Posterior cingulate gyrus (tissue), 11 donors: ENCODE measurements around the gene KCNJ9.
"Not testable (repeated sequence)": the region's sequence is repeated elsewhere in the genome, so short reads cannot be mapped to it uniquely, and the experiment has no call there.

Source experiments
- DNase-seq, 10 donors: peaks; one replicate each; pipeline versions ENCODE4 v3.0.0 to v3.0.0-alpha.2; 2020 to 2021; ENCODE audit warnings: mixed read lengths in 3 of 10
- intact Hi-C: fragments of 100-400 bp; cut with DNase I; formaldehyde crosslinking; loops from one replicate; pipeline ENCODE4 v1.15.1; 2023

KCNJ9 gene

DNA sequence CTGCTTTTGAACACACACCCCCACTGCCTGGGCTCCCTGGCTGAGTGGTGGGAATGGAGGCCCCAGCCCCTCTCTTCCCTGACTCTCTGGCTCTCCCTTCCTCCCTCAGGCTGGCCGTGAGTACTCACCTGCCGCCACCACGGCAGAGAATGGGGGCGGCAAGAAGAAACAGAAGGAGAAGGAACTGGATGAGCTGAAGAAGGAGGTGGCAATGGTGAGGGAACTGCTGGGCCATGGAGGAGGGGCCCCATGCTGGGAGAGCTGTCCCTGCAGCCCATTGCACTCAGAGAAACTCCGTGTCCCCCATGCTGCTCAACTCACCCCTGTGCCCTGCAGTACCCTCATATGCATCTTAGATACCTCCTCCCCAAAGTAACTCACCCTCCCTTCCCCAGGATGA, 39.5 kb downstream of the KCNJ9 start:
- DNase-seq = peak in 3 of 10 donors; percentile 66 to 80 (median 76)
- intact Hi-C loops = no loop called here

DNA sequence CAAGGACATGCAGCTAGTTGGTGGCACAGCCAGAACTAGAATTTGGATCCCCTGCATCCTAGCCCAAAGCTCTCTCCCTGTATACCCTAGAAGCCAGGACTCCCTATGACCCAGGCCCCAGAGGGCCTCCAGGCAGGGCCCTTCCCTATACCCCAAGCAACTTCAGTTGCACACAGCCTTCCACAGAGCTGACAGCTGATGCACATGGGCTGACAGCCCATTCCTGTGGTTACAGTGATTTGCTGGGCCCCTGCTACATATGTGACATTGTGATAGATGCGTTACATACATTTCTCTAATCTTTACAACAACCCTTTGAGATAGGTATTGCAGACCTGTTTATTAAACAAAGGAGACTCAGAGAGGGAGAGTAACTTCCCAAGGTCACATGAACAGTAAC, 40.0 kb downstream of the KCNJ9 start:
- DNase-seq = peak in 1 of 10 donors; percentile 21
- intact Hi-C loops = no loop called here

DNA sequence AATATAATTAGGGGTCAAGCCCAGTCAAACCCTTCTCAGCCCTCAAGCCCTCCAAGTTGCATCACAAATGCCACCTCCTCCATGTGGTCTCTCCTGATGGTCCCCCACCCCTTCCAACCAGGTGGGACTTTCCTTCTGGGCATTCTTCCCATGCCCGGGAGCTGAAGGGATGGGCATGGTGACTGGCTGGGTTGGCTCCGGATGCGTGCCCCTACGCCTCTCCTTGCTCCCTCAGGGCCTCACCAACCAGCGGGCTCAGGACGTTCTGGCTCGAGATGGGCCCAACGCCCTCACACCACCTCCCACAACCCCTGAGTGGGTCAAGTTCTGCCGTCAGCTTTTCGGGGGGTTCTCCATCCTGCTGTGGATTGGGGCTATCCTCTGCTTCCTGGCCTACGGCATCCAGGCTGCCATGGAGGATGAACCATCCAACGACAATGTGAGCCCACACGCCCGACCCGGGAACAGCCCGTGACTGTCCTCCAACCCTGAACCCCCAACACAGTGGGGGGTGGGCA, 41.7 kb downstream of the KCNJ9 start:
- intact Hi-C loops = no loop called here
- peak in 1 of 10 donors; percentile 73 for DNase-seq

DNA sequence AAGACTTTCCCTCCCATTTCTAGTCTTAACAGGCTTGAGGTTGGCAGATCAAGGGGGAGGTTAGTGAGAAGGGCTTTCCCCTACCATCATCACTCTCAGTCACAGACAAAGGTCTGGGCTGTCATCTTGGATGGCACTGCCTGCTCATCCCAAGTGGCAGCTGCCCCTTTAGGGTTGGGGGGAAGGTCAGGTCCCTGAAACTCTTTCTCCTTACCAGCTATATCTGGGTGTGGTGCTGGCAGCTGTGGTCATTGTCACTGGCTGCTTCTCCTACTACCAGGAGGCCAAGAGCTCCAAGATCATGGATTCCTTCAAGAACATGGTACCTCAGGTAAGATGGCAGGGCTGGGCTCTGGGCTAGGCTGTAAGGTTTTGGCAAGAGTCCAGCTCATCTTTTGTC, 42.4 kb downstream of the KCNJ9 start:
- peak in 1 of 10 donors; percentile 43 for DNase-seq
- intact Hi-C loops = no loop called here

DNA sequence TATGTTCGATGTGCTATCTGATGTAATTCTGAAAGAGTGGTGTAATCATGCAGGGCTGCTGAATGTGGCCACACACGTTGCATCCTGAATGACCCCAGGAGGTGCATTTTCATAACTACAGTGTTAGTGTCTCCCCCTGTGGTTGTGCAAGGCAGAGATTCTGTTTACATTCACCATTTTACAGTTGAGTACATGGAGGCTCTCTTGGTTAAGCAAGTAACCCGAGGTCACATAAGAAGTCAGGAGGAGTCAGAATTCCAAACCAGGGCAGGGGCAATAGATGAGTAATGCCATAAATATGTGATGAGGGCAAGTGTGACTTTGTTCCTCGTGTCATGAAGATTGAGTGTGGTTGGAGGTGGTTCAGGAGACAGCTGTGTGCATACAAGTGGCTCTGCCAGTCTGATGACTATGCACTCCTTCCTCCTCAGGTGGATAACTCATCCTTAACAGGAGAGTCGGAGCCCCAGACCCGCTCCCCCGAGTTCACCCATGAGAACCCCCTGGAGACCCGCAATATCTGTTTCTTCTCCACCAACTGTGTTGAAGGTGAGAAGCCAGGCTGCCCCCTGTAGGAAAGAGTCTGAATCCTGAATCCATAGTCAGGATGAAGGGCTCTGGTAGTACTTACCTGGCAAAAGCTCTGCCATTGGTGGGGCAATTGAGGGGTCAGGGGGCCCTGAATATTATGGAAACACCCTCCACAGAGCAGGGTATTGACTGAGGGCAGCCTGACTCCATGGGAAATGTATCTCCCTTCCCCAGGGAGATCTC, 43.6 kb downstream of the KCNJ9 start:
- intact Hi-C loops = no loop called here
- DNase-seq = peak in 1 of 10 donors; percentile 45

DNA sequence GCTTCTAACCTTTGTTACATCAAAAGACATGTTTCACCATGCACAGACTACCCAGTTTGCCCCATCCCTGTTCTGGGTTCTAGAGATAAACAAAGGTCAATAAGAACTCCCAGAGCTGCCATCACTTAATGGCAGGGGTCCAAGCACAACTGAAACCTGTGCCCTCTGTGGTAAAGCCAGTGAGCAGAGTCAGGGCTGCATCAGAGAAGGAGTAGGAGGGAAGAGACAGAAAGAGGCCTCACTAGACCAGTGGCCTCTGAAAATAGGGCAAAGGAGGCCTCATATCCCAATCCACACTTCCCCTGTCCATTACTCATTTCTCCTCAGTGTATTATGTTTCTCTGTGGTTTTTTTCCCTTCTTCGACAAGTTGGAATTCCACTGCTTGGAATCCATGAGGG, 44.4 kb downstream of the KCNJ9 start:
- intact Hi-C loops = no loop called here
- peak in 1 of 10 donors; percentile 5 for DNase-seq

DNA sequence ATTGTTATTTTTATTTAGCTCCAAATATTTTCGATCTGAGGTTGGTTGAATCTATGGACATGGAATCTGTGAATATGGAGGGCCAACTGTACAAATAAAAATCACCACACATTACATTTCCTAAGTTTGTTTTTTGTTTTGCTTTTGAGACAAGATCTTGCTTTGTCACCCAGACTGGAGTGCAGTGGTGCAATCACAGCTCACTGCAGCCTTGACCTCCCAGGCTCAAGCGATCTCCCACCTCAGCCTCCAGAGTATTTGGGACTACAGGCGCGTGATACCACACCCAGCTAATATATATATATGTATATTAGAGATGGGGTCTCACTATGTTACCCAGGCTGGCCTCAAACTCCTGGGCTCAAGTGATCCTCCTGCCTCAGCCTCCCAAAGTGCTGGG, 45.0 kb downstream of the KCNJ9 start:
- intact Hi-C loops = not testable (repeated sequence)
- DNase-seq = peak in 1 of 10 donors; percentile 17

DNA sequence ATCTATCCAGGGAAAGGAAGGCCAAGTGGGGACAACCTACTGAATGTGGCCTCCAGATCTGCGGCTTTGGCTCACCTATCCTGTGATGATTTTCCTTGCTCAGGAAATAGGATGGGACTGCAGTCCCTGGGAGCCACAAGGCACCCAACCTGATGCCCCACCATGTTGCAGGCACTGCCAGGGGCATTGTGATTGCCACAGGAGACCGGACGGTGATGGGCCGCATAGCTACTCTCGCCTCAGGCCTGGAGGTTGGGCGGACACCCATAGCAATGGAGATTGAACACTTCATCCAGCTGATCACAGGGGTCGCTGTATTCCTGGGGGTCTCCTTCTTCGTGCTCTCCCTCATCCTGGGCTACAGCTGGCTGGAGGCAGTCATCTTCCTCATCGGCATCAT, 46.0 kb downstream of the KCNJ9 start:
- no peak for DNase-seq
- intact Hi-C loops = no loop called here

DNA sequence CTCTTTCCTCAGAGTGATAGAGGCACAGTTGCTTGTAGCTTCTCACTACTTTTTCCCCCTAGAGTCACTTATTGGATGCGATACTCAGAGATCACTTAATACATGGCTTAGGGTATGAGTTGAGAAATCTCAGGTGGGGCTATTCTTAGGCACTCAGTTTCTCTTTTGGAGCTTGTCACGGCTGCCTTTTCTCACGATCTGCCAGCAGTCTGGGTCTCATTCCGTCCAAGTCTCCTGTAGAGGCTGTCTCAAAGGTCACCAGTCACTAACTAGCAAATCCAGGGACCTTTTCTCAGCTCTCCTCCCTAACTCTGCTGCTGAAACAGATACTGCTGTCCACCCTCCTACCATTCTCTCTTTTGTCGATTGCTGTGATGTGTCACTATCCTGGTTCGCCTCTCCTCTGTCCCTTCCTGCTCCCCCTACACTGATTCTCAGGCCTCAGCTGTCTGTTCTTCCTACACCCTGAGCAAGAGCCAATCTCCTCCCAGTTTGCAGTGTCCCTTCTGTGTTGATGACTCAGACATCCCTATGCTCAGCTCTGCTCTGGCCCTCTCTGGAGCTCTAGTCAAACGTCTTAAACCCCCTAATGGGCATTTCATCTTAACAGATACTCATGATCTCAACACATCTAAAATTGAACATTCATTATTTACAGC, 46.7 kb downstream of the KCNJ9 start:
- peak in 1 of 10 donors; percentile 85 for DNase-seq
- intact Hi-C loops = no loop called here

DNA sequence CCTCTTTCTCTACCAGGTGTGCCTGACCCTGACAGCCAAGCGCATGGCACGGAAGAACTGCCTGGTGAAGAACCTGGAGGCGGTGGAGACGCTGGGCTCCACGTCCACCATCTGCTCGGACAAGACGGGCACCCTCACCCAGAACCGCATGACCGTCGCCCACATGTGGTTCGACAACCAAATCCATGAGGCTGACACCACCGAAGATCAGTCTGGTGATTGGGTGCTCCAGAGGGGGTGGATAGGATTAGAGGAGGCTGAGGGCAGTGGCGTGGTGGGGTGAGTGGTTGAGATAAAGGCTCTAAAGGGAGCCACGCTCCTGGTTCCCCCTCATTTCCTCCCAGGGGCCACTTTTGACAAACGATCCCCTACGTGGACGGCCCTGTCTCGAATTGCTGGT, 47.3 kb downstream of the KCNJ9 start:
- intact Hi-C loops = no loop called here
- DNase-seq = peak in 2 of 10 donors; percentile 39 to 65

DNA sequence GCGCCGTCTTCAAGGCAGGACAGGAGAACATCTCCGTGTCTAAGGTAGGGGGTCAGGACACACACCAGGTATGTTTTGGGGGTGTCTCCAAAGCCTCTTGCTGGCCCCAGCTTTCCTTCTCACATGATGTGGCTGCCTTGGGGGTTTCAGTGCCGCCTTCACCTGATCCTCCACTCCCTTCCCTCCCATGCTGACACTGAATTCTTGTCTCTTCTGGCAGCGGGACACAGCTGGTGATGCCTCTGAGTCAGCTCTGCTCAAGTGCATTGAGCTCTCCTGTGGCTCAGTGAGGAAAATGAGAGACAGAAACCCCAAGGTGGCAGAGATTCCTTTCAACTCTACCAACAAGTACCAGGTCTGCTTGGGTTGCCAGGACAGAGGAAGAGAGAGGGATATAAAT, 47.7 kb downstream of the KCNJ9 start:
- intact Hi-C loops = no loop called here
- peak in 5 of 10 donors; percentile 43 to 89 (median 63) for DNase-seq

DNA sequence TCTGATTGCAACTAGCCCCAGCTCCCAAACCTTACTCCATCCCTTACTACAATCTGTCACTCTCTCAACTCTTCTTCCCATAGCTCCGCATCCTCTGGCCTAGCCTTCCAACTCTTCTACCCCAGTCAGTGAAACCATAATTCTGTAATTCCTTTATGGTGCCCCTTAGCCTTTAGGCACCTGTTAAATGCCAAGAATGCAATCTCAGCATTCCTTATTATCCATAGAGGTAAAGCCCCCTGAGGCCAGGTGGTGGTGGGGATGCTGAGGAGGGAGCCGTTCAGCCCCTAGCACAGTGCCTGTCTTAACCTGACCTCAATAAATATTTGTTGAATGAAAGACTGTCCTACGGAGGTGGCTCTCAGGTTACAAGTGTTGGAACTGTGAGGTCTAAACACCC, 48.2 kb downstream of the KCNJ9 start:
- intact Hi-C loops = no loop called here
- DNase-seq = peak in 1 of 10 donors; percentile 22

DNA sequence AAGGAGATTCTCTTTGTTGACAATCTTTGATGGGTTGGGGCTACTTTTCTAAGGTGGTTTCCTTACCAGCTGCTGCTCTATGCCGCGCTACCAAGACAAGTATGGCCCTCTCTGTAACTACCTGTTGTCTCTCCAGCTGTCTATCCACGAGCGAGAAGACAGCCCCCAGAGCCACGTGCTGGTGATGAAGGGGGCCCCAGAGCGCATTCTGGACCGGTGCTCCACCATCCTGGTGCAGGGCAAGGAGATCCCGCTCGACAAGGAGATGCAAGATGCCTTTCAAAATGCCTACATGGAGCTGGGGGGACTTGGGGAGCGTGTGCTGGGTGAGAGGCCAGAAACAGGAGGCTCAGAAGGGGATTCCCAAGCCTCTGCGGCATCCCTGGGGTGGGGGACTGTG, 48.6 kb downstream of the KCNJ9 start:
- peak in 1 of 10 donors; percentile 69 for DNase-seq
- intact Hi-C loops = no loop called here

DNA sequence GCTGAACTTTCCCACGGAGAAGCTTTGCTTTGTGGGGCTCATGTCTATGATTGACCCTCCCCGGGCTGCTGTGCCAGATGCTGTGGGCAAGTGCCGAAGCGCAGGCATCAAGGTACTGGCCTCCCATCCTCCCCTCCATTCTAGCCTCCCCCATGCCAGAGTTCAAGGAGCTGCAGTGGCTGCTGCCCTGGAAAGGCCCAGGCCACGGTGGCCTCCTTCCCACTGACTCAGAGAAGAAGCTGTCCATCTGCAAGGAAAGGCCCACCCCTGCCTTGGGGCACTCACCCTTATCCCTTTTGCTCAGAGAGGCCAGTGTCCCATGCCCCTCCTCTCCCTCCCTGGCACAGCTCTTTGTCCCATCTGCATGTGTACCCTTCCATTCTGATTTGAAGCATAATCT, 49.1 kb downstream of the KCNJ9 start:
- DNase-seq = no peak
- intact Hi-C loops = no loop called here

DNA sequence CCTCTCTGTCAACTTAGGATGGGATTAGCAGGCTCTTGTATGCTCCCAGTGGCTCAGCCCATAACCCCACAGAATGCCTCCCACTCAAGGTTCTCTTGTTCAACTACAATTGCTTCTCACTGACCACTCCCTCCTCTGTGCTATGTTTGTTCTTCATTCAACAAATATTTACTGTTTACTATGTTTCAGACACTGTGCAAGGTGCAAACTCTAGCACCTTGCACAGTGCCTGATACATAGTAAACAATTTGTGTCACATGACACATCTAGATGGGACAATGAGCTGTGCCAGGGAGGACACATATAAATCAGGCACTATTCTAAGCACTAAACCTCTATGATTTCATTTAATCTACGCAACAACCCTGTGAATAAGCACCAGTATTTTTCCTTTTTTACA, 49.6 kb downstream of the KCNJ9 start:
- intact Hi-C loops = no loop called here

DNA sequence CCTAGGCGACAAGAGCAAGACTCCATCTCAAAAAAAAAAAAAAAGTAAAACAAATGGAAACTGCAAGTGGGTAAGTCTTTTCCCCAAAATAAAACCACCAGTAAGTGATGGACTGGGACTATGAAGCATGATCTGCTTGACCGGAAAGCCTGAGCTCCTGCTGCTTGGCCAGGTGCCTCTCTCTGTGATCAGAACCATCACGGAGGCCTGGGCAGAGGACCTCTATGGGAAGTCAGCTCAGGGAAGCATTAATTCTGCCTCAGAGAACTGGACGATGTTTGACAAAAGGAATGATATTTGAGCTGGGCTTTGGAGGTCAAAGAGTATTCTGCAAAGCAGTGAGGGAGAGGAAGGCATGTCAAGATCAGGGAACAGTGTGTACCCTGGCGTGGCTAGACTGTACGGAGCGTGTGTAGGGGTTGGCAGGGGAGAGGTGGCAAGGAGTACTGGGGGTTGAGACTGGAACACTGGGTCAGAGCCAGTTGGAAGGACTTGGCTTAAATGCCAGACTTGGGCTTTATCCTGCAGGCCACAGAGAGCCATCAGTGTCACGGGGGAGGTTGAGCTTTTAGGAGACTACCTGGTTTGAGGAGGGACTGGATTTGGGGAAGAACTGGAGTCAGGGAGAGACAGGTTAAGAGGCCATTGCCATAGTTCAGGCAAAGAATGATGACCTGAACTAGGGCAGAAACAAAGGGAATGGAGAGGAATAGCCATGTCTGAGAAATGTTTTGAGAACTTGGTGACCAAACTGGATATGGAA, 50.6 kb downstream of the KCNJ9 start:
- peak in 1 of 10 donors; percentile 59 for DNase-seq
- intact Hi-C loops = no loop called here

More for the DNA sequence above, 49.6 kb downstream of the KCNJ9 start:
- no peak for DNase-seq

DNA sequence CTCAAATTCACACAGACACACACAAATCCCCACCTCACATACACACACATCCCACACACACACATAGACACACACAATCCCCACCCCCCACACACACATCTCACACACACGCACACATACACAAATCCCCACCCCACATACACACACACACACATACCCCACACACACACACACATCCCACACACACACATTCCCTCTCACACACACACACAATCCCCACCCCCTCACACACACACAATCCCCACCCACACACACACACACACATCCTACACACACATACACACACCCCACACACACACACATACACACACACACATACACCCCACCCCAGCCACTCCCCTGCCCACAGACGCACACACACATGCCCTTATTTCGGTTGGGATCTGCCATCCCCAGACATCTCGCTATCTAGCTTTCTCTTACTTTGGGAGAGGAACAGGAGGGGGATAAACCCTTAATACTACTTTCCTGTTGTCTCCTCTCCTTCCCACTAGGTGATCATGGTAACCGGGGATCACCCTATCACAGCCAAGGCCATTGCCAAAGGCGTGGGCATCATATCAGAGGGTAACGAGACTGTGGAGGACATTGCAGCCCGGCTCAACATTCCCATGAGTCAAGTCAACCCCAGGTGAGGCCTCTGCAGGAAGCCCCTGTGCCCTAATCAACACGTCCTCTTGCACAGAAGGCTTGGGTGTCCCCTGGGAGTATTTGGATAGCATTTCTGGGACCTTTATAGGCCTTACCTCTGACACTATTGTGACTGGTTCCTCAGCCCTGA, 52.8 kb downstream of the KCNJ9 start:
- DNase-seq = peak in 1 of 10 donors; percentile 34
- intact Hi-C loops = no loop called here

DNA sequence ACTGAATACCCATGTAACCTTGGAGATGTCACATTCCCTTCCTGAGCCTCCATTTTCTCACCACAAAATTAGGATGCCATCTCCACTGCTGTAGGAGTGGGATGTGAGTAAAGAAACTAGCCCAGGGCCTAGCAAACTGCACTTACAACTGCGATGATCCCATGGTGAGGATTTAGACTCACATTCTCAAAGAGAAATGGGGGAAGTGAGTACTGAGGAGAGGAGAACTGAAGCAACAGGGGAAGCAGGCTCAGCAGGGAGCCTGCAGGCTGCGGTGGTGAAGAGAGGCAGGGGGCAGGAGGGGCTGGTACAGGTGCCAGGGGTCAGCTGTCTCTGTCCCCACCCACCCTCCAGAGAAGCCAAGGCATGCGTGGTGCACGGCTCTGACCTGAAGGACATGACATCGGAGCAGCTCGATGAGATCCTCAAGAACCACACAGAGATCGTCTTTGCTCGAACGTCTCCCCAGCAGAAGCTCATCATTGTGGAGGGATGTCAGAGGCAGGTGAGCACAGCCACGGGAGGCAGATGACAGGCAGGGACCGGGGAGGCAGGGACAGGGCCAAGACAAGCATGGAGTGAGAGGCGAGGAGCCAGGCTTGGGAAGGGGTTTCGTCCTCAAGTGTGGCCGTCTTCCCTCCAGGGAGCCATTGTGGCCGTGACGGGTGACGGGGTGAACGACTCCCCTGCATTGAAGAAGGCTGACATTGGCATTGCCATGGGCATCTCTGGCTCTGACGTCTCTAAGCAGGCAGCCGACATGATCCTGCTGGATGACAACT, 53.6 kb downstream of the KCNJ9 start:
- peak in 2 of 10 donors; percentile 57 to 72 for DNase-seq
- intact Hi-C loops = no loop called here

DNA sequence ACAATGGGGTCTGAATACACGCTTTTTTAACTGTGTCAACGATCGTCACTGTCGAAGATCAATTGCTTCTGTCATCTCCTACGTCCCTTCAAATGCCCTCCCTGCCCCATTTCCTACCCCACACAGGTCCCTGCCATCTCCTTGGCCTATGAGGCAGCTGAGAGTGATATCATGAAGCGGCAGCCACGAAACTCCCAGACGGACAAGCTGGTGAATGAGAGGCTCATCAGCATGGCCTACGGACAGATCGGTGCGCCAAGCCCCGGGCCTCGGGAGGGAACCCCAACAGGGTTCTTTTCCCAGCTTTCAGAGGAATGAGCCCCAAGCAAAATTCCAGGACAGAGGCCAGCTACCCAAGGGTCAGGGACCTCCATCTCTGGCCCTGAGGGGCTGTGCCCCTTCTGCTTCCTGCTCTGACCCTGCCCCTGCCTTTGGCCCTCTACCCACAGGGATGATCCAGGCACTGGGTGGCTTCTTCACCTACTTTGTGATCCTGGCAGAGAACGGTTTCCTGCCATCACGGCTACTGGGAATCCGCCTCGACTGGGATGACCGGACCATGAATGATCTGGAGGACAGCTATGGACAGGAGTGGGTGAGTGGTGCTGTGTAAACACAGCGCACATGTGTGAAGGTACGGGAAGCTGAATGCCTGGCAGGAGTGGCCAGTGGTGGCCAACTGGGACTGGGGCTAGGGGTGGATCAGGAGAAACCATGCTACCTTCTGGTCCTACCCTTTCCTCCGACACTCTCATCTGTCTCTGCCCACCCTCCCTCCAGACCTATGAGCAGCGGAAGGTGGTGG, 55.0 kb downstream of the KCNJ9 start:
- intact Hi-C loops = no loop called here
- peak in 1 of 10 donors; percentile 66 for DNase-seq
